K562 (cell line): ENCODE data around the gene FAM171A1. TPM values are rescaled to one million over a fixed set of nuclear protein-coding genes. Genes with fewer than 3 reads are reported as not detected.

Experiments
- CEBPZ ChIP-seq: fragments of 150-350 bp; IDR thresholded peaks from 2 replicates; pipeline ENCODE4 v1.6.1; 2014; ENCODE audit warnings: low read depth, mild to moderate bottlenecking, low read length, borderline replicate concordance
- CTCFL ChIP-seq: IDR thresholded peaks from 2 replicates; pipeline ENCODE4 v1.6.1; 2011; ENCODE audit warnings: borderline replicate concordance, low read depth, mild to moderate bottlenecking, moderate library complexity, low read length; ENCODE audit not compliant: insufficient read depth, poor library complexity, severe bottlenecking
- MAFG ChIP-seq: fragments of 450-650 bp; conservative IDR thresholded peaks from 2 replicates; pipeline ENCODE4 v1.6.1; 2016; ENCODE audit warnings: missing genetic modification characterization, missing compliant biosample characterization
- NKRF ChIP-seq: fragments of 450-650 bp; IDR thresholded peaks from 2 replicates; pipeline ENCODE4 v1.6.1; 2016; ENCODE audit warnings: borderline replicate concordance
- POLR2AphosphoS5 ChIP-seq: IDR thresholded peaks from 2 replicates; pipeline ENCODE4 v1.6.1; 2011; ENCODE audit warnings: mild to moderate bottlenecking, low read depth, low read length, moderate library complexity; ENCODE audit not compliant: control insufficient read depth, insufficient read depth
- RBFOX2 ChIP-seq: fragments of 200-400 bp; formaldehyde crosslinking; IDR thresholded peaks from 2 replicates; pipeline ENCODE4 v1.6.1; 2017; ENCODE audit warnings: low read depth, mild to moderate bottlenecking, low read length, moderate library complexity
- RBM14 ChIP-seq: fragments of 200-400 bp; formaldehyde crosslinking; IDR thresholded peaks from 2 replicates; pipeline ENCODE4 v1.6.1; 2018; ENCODE audit warnings: low read depth, mild to moderate bottlenecking, low read length, moderate library complexity, borderline replicate concordance; ENCODE audit not compliant: insufficient read depth
- RCOR1 ChIP-seq, 2 experiments: IDR thresholded peaks; 2 replicates each; pipeline ENCODE4 v1.6.1; 2012; ENCODE audit warnings: low read depth in 2 of 2, low read length in 2 of 2, borderline replicate concordance in 1 of 2, improper control_type of control experiment in 1 of 2
- SREBF2 ChIP-seq: sonication (generic); formaldehyde crosslinking; IDR thresholded peaks from 2 replicates; pipeline ENCODE4 v1.4.0; 2020; ENCODE audit warnings: mild to moderate bottlenecking, missing genetic modification reagents
- SRF ChIP-seq, 2 experiments: fragments of 250-450, 450-650 bp in 1 of 2; sonication (Bioruptor Pico) in 1 of 2; sonication (generic) in 1 of 2; formaldehyde crosslinking; IDR thresholded peaks; 2 replicates each; pipeline versions ENCODE4 v1.5.0 to v1.5.1; 2020 to 2022; ENCODE audit warnings: mild to moderate bottlenecking in 1 of 2, missing genetic modification reagents in 1 of 2
- TAL1 ChIP-seq: fragments of 450-650 bp; IDR thresholded peaks from 2 replicates; pipeline ENCODE4 v1.6.1; 2016; ENCODE audit warnings: mild to moderate bottlenecking
- TBL1XR1 ChIP-seq, 2 experiments: IDR thresholded peaks; 2 replicates each; pipeline ENCODE4 v1.6.1; 2012; ENCODE audit warnings: improper control_type of control experiment in 2 of 2, low read length in 2 of 2, mild to moderate bottlenecking in 1 of 2
- TRIM24 ChIP-seq, 2 experiments: fragments of 450-650 bp; IDR thresholded peaks; 2 replicates each; pipeline ENCODE4 v1.6.1; 2016
- ZC3H8 ChIP-seq: fragments of 450-650 bp; IDR thresholded peaks from 2 replicates; pipeline ENCODE4 v1.6.1; 2017
- ZNF551 ChIP-seq: fragments of 250-450 bp; sonication (Bioruptor Pico); IDR thresholded peaks from 2 replicates; pipeline ENCODE4 v1.5.0; 2021; ENCODE audit warnings: mild to moderate bottlenecking, moderate library complexity
- ZNF589 ChIP-seq: fragments of 200-800 bp; sonication (Bioruptor generic); IDR thresholded peaks from 2 replicates; pipeline ENCODE4 v1.6.1; 2016; ENCODE audit warnings: low read depth, missing genetic modification characterization, missing compliant biosample characterization
- ZNF644 ChIP-seq: fragments of 200-800 bp; sonication (Bioruptor generic); IDR thresholded peaks from 2 replicates; pipeline ENCODE4 v1.6.1; 2016; ENCODE audit warnings: low read depth, missing genetic modification characterization, missing compliant biosample characterization
- ZSCAN32 ChIP-seq: fragments of 450-650 bp; formaldehyde crosslinking; IDR thresholded peaks from 2 replicates; pipeline ENCODE4 v1.4.0; 2020; ENCODE audit warnings: mild to moderate bottlenecking, moderate library complexity
- polyA plus RNA-seq, 8 experiments: library from polyadenylated mRNA; depleted of rRNA in 4 of 8; stranded (reverse) in 5 of 8; unstranded in 3 of 8; fragments of >200 nt; fragmentation: Nextera tagmentation in 2 of 8; fragmentation: Illumina TruSeq in 1 of 8; extraction: Ambion mirVana in 2 of 8; extraction: Trizol in 1 of 8; gene quantifications; 2 replicates each; pipeline versions ENCODE4 v1.2.1 to v1.2.3, GENCODE V29; 2011 to 2014; ENCODE audit warnings: inconsistent platforms in 1 of 8, missing spikeins in 1 of 8
- total RNA-seq, 7 experiments: library from RNA; depleted of rRNA in 6 of 7; stranded (reverse); fragments of >200 nt in 6 of 7; fragmentation: Illumina TruSeq in 2 of 7; extraction: Trizol in 2 of 7; gene quantifications; 2 replicates each; pipeline versions ENCODE4 v1.2.1 to v1.2.3, GENCODE V29; 2011 to 2021; ENCODE audit warnings: low replicate concordance in 1 of 7
- TF ChIP-seq, protein P1 (sequence below): fragments of 250-450 bp; sonication (Bioruptor Pico); IDR thresholded peaks from 2 replicates; pipeline ENCODE4 v1.8.0; 2021; ENCODE audit warnings: moderate library complexity, mild to moderate bottlenecking, inconsistent platforms

Gene FAM171A1
- total and polyA plus RNA-seq, 9 of the 15 experiments (the other 6 are each of a cell fraction or from before 2014, with no cell fraction given) = 0.51 to 8.2 (median 4.8) TPM

GRCh38 chr10:15168291-15168785 is 202.8 kb downstream of the FAM171A1 start, which contains the start of gene NMT2 (continued):
- no peak for TF ChIP-seq ZNF589 (CRISPR knock-in tag)
- TF ChIP-seq POLR2AphosphoS5 = peak; percentile 57; the same call in 1 of the 2 replicates
- no peak for TF ChIP-seq ZNF551 (CRISPR knock-in tag)
- peak; percentile 71 for TF ChIP-seq CTCFL
- TF ChIP-seq SRF (CRISPR knock-in tag; IDR thresholded peaks at IDR 0.05) = no peak
- TF ChIP-seq CEBPZ = no peak
- TF ChIP-seq, protein P1, sequence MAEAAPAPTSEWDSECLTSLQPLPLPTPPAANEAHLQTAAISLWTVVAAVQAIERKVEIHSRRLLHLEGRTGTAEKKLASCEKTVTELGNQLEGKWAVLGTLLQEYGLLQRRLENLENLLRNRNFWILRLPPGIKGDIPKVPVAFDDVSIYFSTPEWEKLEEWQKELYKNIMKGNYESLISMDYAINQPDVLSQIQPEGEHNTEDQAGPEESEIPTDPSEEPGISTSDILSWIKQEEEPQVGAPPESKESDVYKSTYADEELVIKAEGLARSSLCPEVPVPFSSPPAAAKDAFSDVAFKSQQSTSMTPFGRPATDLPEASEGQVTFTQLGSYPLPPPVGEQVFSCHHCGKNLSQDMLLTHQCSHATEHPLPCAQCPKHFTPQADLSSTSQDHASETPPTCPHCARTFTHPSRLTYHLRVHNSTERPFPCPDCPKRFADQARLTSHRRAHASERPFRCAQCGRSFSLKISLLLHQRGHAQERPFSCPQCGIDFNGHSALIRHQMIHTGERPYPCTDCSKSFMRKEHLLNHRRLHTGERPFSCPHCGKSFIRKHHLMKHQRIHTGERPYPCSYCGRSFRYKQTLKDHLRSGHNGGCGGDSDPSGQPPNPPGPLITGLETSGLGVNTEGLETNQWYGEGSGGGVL (CRISPR knock-in tag) = no peak
- TF ChIP-seq RBM14 = no peak
- TF ChIP-seq TRIM24 (IDR thresholded peaks at IDR 0.05) = 0 out of 4 replicates have a peak, but pooled peaks of 1 of the 2 experiments have one; percentile 23
- TF ChIP-seq TAL1 = no peak
- peak; percentile 82 for TF ChIP-seq RBFOX2
- no peak for TF ChIP-seq ZC3H8
- no peak for TF ChIP-seq TBL1XR1 (IDR thresholded peaks at IDR 0.05; ENCODE audit: low read length in 2 of 2)
- TF ChIP-seq RCOR1 (IDR thresholded peaks at IDR 0.05; ENCODE audit: borderline replicate concordance in 1 of 2, low read depth in 2 of 2, low read length in 2 of 2) = no peak
- no peak for TF ChIP-seq MAFG (tag)
- no peak for TF ChIP-seq ZSCAN32 (CRISPR knock-in tag)
- 0 out of 2 replicates have a peak, but pooled peaks have one; percentile 45 for TF ChIP-seq NKRF
- TF ChIP-seq ZNF644 (tag) = no peak
- no peak for TF ChIP-seq SREBF2 (CRISPR knock-in tag)
